Fibroblast of villous mesenchyme (primary cell): Measurements from ENCODE around the gene DPF1. TPM values are rescaled to one million over a fixed set of nuclear protein-coding genes. Genes with fewer than 3 reads are reported as not detected.

ENCODE experiments used
- DNase-seq: peaks from one replicate; pipeline ENCODE4 v3.0.0-alpha.2; 2010; ENCODE audit warnings: low read depth
- H3K4me3 ChIP-seq: 2 replicates; pipeline ENCODE4 v1.5.1; 2011; ENCODE audit warnings: low read depth, mild to moderate bottlenecking, low read length
- total RNA-seq: library from RNA; depleted of rRNA; stranded (reverse); fragments of >200 nt; gene quantifications from 2 replicates; pipeline ENCODE4 v1.2.3, GENCODE V29; 2012
- TF ChIP-seq, protein P1 (sequence below): IDR thresholded peaks from 2 replicates; pipeline ENCODE4 v1.5.1; 2012; ENCODE audit warnings: low read depth, mild to moderate bottlenecking, low read length; ENCODE audit not compliant: insufficient read depth

The DPF1 gene
- total RNA-seq, 1 donor: 1.7 TPM

DNA sequence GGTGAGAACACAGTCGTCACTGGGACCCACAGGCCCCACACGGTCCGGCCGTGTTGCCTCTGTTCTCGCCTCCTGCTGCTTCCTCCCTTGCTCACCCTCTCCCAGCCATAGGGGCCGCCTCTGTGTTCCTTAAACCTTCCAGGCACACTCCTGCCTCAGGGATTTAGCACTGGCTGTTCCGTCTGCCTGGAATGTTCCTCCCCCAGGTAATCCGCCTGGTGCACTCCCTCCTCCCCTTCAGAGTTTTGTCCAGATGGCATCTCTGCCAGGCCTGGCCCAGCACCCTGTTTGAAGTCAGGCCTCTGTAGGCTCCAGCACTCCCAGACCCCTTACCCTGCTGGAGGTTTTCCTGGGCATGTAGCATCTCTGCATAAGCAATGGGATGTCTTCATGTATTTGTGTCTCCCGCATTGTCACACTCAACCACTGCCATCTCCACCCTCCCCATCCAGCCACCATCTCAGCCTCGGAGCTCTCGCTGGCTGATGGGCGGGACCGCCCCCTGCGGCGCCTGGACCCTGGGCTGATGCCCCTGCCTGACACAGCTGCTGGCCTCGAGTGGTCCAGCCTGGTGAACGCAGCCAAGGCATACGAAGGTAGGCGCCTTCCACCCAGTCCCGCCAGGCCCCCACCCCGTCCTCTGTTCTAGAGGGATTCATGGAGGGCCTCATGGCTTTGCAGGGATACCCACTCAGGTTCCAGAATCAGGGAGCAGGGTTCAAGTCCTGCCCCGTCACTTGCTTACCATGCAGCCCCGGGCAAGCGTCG lies 25.9 kb downstream of the DPF1 start:
- TF ChIP-seq, protein P1, sequence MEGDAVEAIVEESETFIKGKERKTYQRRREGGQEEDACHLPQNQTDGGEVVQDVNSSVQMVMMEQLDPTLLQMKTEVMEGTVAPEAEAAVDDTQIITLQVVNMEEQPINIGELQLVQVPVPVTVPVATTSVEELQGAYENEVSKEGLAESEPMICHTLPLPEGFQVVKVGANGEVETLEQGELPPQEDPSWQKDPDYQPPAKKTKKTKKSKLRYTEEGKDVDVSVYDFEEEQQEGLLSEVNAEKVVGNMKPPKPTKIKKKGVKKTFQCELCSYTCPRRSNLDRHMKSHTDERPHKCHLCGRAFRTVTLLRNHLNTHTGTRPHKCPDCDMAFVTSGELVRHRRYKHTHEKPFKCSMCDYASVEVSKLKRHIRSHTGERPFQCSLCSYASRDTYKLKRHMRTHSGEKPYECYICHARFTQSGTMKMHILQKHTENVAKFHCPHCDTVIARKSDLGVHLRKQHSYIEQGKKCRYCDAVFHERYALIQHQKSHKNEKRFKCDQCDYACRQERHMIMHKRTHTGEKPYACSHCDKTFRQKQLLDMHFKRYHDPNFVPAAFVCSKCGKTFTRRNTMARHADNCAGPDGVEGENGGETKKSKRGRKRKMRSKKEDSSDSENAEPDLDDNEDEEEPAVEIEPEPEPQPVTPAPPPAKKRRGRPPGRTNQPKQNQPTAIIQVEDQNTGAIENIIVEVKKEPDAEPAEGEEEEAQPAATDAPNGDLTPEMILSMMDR: no peak
- no peak overlapping the region for H3K4me3 ChIP-seq
- no peak for DNase-seq

DNA sequence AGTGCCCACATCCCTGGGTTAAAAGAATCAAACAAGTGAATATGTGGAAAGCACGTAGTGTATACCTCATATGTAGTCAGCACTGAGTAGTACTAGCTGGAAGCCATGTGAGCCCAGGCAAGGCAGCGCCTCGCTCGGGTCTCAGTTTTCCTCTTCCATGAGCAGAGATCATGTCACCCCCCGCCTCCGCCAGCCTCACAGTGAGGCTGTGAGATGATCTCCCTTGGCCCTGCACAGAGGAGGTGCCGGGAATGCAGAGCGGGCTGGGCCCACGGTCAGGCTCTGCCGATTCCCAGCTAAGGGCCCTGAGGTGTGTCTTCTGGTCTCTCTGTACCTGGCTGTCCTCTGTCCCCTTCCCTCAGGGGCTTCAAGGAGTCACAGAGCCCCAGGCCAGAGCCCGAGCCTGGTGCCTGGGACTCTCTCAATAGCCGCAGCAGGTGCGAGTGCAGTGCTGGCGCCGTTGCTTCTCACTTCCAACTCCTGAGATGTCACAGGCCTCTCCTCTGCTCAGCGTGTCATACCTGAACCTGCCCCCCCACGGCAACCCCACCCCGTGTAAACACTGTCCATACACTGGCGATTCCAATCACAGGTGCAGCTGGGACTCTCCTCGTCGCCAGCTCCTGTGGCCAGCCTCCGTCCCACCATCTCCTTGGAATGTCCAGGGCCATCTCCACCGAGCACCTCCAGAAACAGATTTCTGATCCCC lies 26.9 kb downstream of the DPF1 start:
- TF ChIP-seq, protein P1: no peak
- no peak overlapping the region for H3K4me3 ChIP-seq
- no peak for DNase-seq

DNA sequence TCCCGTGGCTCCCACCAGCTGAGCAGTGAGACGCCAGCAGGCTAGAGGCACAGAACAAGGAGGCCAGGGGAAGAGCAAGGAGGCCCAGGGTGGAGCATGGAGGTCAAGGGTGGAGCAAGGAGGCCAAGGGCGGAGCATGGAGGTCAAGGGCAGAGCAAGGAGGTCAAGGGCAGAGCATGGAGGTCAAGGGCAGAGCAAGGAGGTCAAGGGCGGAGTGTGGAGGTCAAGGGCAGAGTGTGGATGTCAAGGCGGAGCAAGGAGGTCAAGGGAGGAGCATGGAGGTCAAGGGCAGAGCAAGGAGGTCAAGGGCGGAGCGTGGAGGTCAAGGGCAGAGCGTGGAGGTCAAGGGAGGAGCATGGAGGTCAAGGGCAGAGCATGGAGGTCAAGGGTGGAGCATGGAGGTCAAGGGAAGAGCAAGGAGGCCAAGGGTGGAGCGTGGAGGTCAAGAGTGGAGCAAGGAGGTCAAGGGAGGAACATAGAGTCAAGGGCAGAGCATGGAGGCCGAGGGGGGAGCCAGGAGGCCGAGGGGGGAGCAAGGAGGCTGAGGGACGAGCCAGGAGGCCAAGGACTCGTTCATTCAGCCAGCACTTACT lies 27.7 kb downstream of the DPF1 start:
- no peak for DNase-seq
- TF ChIP-seq, protein P1: no peak
- H3K4me3 ChIP-seq: no peak overlapping the region

DNA sequence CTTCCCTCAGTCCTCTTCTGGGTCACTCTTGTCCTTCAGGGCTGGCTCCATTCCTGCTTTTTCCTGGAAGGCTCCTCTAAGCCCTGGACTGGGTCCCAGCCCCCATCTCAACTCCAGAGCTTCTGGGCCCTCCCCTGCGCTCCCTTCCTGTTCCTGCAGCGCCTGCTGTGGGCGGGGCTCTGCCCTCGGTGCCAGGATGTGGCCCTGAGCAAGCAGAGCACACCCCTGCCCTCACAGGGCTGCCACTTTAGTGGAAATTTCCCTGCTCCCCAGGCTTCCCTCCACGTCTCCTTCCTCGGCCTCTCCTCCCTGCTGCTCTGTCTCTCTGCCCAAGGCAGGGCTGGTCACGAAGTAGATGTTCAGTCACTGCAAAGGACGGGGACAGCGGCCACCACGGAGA lies 28.8 kb downstream of the DPF1 start:
- TF ChIP-seq, protein P1: no peak
- H3K4me3 ChIP-seq: no peak overlapping the region
- no peak for DNase-seq

DNA sequence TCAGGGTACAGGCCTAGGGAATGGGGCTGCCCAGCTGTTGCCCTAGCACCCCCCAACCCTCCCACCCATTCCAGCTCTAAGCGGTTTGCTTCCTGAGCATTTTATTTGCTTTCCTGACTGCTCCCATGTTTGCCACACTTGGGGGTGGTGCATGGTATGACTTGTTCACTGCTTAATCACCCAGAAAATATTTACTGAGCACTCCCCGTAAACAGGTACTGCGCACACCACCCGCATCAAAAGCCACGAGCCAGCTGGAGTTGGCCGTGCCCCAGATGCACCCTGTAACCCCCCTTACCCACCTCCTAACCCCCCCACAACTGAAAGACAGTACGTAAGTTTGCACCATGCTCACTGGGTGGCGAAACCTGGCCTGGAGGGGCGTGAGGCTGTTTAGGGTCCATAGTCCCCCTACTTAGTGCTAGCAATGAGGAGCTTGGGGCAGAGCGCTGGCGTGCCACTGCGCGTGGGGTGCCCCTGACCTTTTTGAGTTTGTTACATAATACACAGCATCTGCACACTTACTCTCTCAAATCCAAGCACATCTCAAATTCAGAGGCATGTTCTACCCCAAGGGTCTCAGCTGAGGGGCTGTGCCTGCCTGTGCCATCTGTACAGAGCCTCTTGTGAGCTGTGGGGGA lies 29.8 kb downstream of the DPF1 start:
- TF ChIP-seq, protein P1: no peak
- DNase-seq: no peak
- H3K4me3 ChIP-seq: no peak overlapping the region

DNA sequence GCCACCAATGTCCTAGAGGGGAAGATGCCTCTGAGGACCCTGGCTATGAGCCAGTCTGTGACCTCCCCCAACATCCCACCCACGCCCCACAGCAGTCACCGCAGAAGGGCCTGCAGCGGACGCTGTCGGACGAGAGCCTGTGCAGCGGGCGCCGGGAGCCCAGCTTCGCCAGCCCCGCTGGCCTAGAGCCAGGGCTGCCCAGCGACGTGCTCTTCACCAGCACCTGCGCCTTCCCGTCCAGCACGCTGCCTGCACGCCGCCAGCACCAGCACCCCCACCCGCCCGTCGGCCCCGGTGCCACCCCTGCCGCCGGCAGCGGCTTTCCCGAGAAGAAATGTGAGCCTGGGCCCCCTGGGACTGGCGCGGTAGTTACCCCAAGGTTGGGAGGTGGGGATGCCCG lies 30.6 kb downstream of the DPF1 start:
- TF ChIP-seq, protein P1: no peak
- DNase-seq: no peak

More for the DNA sequence above, 30.6 kb downstream of the DPF1 start:
- no peak overlapping the region for H3K4me3 ChIP-seq
